Skeletal muscle satellite cell (primary cell): ENCODE data around the gene LY6G6D.
"Not testable (repeated sequence)": the region's sequence is repeated elsewhere in the genome, so short reads cannot be mapped to it uniquely, and the experiment has no call there.

Experiments
- H3K27me3 ChIP-seq: 2 replicates; pipeline ENCODE4 v1.7.0; 2013; ENCODE audit warnings: low read length; ENCODE audit not compliant: control insufficient read depth, insufficient read depth
- H3K36me3 ChIP-seq: 2 replicates; pipeline ENCODE4 v1.7.0; 2013; ENCODE audit warnings: mild to moderate bottlenecking, control low read depth, low read length; ENCODE audit not compliant: insufficient read depth
- H3K4me1 ChIP-seq: 2 replicates; pipeline ENCODE4 v1.7.0; 2013; ENCODE audit warnings: low read length; ENCODE audit not compliant: control insufficient read depth, insufficient read depth
- H3K4me2 ChIP-seq: 2 replicates; pipeline ENCODE4 v1.7.0; 2013; ENCODE audit warnings: mild to moderate bottlenecking, low read length
- H3K4me3 ChIP-seq: 2 replicates; pipeline ENCODE4 v1.7.0; 2013; ENCODE audit warnings: low read length
- H3K9ac ChIP-seq: 2 replicates; pipeline ENCODE4 v1.7.0; 2013; ENCODE audit warnings: mild to moderate bottlenecking, low read depth, low read length, moderate library complexity
- H3K9me3 ChIP-seq: replicated peaks from 2 replicates; pipeline ENCODE4 v1.7.0; 2013; ENCODE audit warnings: mild to moderate bottlenecking, control low read depth, low read length

LY6G6D gene

DNA sequence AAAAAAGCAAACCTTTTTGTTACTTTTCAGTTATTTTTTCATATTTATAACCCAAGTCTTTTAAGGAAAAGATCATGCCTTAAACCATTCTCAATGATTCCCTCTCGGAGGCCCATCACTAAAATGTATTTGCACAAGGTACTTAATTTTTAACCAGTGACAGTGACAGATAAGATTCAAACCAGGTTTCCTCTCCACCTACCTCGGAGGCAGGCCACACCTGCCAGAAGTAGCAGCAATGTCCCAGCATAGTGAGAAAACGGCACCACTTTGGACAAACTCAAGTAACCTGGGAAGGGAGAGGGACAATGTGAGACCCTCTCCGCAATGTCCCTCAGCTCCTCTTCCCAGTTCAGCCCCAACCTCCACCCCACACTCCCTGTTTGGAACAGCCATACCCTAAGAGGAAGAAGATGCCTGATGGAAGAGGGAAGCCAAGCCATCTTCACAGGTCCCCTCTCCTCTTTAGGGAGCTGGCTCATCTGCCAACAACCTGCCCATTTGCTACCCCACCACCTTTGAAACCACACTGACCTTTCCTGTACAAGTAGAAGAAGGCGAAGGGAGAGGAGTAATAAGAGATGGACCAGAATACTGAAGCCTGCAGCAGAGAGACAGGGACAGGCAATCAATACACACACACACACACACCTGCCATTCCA is 14.3 kb upstream of the LY6G6D start:
- peak overlapping the region; percentile 80 for H3K4me2 ChIP-seq
- no peaks in the 10 kb centered on the region for H3K9me3 ChIP-seq
- H3K4me1 ChIP-seq = peaks cover 24% of the 10 kb centered on the region
- H3K9ac ChIP-seq = peak overlapping the region; percentile 13
- H3K36me3 ChIP-seq = peaks cover 10% of the 10 kb centered on the region
- H3K27me3 ChIP-seq = no peaks in the 10 kb centered on the region
- no peak overlapping the region for H3K4me3 ChIP-seq

DNA sequence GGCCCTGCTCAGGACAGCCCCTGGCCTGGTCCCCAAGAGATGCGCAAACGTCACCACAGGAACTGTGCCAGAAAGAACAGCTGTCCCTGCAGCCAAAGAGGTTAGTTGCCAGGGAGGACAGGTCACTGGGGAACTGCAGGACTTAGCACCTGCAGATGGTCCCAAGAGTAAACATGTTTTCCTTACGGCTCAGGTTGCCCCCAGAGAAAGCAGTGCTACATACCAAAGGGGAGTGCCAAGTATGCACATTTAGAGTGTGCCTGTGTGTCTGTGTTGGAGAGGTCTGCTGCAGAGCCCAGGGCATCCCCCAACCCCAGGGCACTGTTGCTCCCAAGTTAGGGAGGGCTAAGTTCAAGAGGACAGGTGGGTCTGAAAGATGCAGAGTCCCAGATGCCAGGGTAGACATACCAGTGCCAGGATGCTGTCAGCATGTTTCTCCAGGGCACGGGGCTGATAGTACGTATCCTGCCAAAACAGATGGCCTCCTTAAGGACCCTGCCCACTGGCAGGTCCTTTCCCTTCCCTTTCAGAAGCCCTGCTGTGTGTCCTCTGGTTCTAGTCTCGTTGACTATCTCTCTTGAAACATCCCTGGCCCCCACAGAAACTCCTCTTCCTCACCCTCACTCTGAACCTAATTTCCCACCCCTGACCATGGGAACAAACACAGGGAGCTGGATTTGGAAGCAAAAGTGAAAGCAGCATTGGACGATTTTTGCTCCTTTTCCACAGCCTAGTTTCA is 13.3 kb upstream of the LY6G6D start:
- H3K27me3 ChIP-seq = no peaks in the 10 kb centered on the region
- peak overlapping the region; percentile 95 for H3K9ac ChIP-seq
- H3K4me3 ChIP-seq = peak overlapping the region; percentile 91
- H3K4me1 ChIP-seq = peaks cover 24% of the 10 kb centered on the region
- no peaks in the 10 kb centered on the region for H3K9me3 ChIP-seq
- peak overlapping the region; percentile 80 for H3K4me2 ChIP-seq
- H3K36me3 ChIP-seq = peaks cover 6% of the 10 kb centered on the region

DNA sequence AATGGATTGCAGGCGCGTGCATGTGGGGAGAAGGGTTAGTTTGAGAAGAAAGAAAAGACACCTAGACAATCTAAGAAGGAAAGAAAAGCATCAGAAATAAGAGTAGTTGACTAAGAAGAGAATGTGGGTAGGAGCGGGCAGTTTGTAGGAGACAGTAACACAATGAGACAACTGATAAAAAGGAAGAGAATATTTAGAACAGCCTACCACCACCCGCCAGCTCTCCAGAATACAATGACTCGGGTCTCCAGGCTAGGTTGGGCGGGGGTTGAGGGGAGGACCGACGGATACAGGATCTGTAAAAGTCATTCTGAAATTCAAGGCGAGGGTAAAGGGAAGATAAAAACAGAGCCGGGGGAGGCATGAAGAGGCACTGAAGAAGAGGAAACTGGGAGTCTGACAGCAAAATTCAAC is 12.7 kb upstream of the LY6G6D start:
- H3K4me3 ChIP-seq = peak overlapping the region; percentile 91
- peaks cover 4% of the 10 kb centered on the region for H3K36me3 ChIP-seq
- H3K9ac ChIP-seq = peak overlapping the region; percentile 95
- no peaks in the 10 kb centered on the region for H3K9me3 ChIP-seq
- H3K4me2 ChIP-seq = peak overlapping the region; percentile 80
- no peaks in the 10 kb centered on the region for H3K27me3 ChIP-seq
- peaks cover 24% of the 10 kb centered on the region for H3K4me1 ChIP-seq

DNA sequence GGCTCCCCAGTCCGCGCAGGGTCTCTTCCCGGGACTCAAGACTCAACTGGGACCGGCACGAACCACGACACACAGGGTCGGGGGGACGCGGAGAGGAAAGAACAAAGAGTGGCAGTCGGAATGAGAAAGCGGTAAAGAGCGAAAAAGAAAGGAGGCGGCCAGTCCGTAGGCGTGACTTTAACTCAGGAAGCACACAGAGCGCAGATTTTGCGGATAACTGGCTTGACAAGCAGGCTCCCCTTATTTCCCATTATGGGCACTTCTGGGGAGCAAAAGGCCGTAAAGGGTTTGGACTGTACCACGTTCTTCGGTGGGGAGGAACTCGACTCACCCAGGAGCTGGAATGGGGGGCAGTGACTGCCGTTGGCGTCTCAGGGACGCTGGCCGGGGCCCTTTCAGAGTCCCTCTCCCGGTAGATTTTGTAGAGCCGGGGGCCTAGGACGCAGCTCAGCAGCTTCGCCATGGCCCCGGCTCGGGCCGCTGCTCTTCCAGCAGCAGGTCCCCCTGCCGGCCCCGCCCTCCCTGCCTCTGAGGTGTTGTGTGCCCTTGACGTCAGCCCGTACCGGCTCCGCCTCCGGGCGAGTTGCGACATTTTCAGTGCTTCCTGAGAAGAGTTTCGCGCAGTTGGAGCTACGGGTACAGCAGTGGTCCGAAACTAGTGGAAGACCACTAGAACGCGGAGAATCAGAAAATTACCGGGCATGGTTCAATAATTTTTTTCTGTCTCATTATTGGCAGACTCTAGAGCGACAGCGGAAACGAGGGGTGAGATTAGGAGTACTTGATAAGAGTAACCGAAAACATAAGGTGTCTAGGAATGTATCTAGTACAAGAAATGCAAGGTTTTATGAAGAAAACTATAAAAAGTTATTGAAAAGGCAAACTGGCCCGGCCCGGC is 12.1 kb upstream of the LY6G6D start, which contains the start of gene ABHD16A:
Gene ABHD16A (minus strand): TSS at position 506 of the 898 bp plus-strand sequence. CDS start 43 bp downstream, at position 463.
- peaks cover 21% of the 10 kb centered on the region for H3K4me1 ChIP-seq
- H3K36me3 ChIP-seq = peaks cover 4% of the 10 kb centered on the region
- no peaks in the 10 kb centered on the region for H3K9me3 ChIP-seq
- H3K4me2 ChIP-seq = peak within 1 kb of the TSS; percentile 80
- H3K9ac ChIP-seq = peak within 1 kb of the TSS; percentile 95
- H3K27me3 ChIP-seq = no peaks in the 10 kb centered on the region
- peak within 1 kb of the TSS; percentile 91 for H3K4me3 ChIP-seq

DNA sequence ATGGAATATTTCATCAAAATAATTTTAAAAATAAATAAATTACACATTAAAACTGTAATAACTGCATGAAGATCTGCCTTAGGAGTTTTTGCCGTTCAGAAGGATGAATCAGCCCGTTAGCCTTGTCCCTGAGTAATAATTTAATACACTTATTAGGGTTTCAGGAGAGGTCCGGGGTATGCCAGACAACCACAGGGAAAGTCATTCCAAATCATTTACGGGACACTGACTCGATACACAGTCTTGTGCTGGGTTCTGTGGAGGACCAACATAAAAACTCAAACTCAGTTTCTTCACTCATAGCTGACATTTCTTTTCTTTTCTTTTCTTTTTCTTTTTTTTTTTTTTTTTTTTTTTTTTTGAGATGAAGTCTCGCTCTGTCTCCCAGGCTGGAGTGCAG is 9.2 kb upstream of the LY6G6D start:
- Histone ChIP-seq H3K9ac (no peak overlapping the region), H3K4me1 (peaks cover 21% of the 10 kb centered on the region), H3K4me2 (no peak overlapping the region), H3K4me3 (no peak overlapping the region), H3K9me3 (no peaks in the 10 kb centered on the region), H3K27me3 (no peaks in the 10 kb centered on the region), H3K36me3 (no peaks in the 10 kb centered on the region)

DNA sequence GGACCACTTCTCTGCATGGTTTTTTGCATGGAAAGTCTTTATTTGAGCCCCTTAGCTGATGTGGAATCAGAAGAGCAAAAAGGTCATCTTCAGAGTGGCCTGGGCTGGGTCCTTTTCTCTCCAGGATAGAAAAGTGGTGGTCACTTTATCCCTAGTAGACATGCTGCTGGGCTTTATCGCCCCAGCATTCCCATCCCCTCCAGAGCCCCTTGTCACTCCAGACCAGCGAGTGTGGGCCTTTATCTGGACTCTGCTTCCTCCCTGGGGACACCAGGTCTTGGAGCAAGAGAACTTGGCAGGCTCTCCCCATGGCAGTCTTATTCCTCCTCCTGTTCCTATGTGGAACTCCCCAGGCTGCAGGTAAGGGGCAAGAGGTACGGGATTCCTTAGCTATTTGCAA is 8.5 kb upstream of the LY6G6D start, which contains the start of gene LY6G6F:
Gene LY6G6F (plus strand): TSS at position 268 of the 400 bp plus-strand sequence. CDS start 41 bp downstream, at position 309.
- Histone ChIP-seq H3K27me3 (no peaks in the 10 kb centered on the region), H3K4me3 (no peak within 1 kb of the TSS), H3K4me1 (peaks cover 15% of the 10 kb centered on the region), H3K4me2 (no peak within 1 kb of the TSS), H3K9ac (no peak within 1 kb of the TSS), H3K36me3 (no peaks in the 10 kb centered on the region), H3K9me3 (no peaks in the 10 kb centered on the region)

DNA sequence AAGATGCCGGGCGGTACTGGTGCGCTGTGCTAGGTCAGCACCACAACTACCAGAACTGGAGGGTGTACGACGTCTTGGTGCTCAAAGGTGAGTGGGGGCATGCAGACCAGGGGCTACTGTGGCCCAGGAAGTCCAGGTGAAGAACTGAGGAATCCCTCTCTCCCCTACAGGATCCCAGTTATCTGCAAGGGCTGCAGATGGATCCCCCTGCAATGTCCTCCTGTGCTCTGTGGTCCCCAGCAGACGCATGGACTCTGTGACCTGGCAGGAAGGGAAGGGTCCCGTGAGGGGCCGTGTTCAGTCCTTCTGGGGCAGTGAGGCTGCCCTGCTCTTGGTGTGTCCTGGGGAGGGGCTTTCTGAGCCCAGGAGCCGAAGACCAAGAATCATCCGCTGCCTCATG is 7.4 kb upstream of the LY6G6D start:
- no peaks in the 10 kb centered on the region for H3K36me3 ChIP-seq
- peaks cover 8% of the 10 kb centered on the region for H3K4me1 ChIP-seq
- no peak overlapping the region for H3K9ac ChIP-seq
- H3K9me3 ChIP-seq = no peaks in the 10 kb centered on the region
- no peaks in the 10 kb centered on the region for H3K27me3 ChIP-seq
- H3K4me2 ChIP-seq = no peak overlapping the region
- no peak overlapping the region for H3K4me3 ChIP-seq

DNA sequence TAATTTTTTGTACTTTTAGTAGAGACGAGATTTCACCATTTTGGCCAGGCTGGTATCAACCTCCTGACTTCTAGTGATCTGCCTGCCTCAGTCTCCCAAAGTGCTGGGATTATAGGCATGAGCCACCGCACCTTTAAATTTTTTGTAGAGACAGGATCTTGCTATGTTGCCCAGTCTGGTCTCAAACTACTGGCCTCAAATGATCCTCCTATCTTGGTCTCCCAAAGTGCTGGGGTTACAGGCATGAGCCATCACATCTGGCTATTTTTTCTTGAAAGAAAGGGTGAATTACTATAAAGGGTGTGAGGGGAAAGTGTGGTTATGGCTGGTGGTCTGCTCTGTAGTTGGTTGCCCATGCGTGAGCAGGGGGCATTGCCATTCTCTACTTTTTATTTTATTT is 6.9 kb upstream of the LY6G6D start:
- H3K4me1 ChIP-seq = peaks cover 8% of the 10 kb centered on the region
- no peaks in the 10 kb centered on the region for H3K36me3 ChIP-seq
- no peak overlapping the region for H3K9ac ChIP-seq
- H3K4me2 ChIP-seq = no peak overlapping the region
- H3K27me3 ChIP-seq = peaks cover 2% of the 10 kb centered on the region
- no peaks in the 10 kb centered on the region for H3K9me3 ChIP-seq
- H3K4me3 ChIP-seq = no peak overlapping the region

DNA sequence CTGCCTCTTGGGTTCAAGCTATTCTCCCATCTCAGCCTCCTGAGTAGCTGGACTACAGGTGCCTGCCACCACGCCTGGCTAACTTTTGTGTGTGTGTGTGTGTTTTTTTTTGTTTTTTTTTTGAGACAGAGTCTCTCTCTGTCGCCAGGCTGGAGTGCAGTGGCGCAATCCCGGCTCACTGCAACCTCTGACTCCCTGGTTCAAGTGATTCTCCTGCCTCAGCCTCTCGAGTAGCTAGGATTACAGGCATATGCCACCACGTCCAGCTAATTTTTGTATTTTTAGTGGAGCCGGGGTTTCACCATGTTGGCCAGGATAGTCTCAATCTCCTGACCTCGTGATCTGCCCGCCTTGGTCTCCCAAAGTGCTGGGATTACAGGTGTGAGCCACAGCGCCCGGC is 6.0 kb upstream of the LY6G6D start:
- H3K9me3 ChIP-seq, H3K36me3 ChIP-seq: not testable (repeated sequence)

DNA sequence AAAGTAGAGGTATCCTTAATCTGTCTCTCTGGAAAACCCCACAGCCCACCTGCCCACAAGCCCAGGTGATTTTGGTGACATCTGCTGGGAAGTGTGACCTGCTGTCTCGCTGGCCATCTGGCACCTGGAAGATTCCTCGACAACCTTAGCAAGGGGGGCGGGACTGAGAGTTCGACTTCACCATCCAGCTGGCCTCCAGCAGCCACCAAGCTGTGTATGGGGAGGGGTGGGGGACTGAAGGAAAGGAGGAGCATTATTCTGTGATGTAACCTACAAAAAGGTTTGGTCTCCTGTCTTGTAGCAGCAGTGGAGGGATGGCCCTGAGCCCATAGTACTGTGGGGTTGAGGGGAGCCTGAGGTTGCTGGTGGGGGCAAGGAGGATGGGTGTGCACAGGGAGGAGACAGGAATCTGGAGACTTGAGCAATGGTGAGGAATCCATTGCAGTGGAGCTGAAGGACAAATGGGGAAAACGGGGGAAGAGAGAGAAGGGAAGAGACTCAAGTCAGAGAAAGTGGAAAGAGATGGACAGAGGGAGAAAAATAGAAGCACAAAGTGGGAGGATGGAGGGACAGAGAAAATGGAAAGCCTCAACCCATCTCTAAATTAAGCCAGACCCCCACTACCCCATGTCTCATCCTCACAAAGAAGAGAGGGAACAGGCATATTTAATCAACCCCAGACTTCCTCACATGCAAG is 4.5 kb upstream of the LY6G6D start:
- Histone ChIP-seq H3K4me1 (no peaks in the 10 kb centered on the region), H3K4me3 (no peak overlapping the region)

More for the DNA sequence above, 6.0 kb upstream of the LY6G6D start:
- not testable (repeated sequence) for H3K27me3 ChIP-seq, H3K4me2 ChIP-seq, H3K4me3 ChIP-seq, H3K4me1 ChIP-seq, H3K9ac ChIP-seq

DNA sequence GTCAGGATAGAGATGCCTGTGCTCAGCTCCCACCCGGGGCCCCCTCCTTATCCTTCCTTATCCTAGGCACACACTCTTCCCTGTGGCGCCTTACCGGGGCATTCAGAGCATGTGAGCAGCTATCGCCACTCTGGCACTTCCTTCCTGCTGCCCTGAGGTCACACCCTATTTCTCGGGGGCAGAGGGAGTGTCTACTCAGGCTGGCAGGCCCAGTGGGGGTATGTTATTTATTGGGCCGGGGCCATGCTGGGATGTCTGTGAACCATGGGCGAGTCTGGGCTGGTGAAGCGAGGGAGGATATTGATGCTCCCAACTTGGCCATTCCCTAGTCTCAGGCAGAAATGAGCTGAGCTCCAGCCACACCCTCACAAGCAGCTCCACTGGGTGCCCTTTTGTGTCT is 3.9 kb upstream of the LY6G6D start:
- no peak overlapping the region for H3K9ac ChIP-seq
- H3K36me3 ChIP-seq = no peaks in the 10 kb centered on the region
- H3K9me3 ChIP-seq = no peaks in the 10 kb centered on the region
- no peaks in the 10 kb centered on the region for H3K4me1 ChIP-seq
- H3K27me3 ChIP-seq = peaks cover 4% of the 10 kb centered on the region
- H3K4me3 ChIP-seq = no peak overlapping the region
- no peak overlapping the region for H3K4me2 ChIP-seq

More for the DNA sequence above, 4.5 kb upstream of the LY6G6D start:
- no peak overlapping the region for H3K9ac ChIP-seq
- H3K27me3 ChIP-seq = peaks cover 4% of the 10 kb centered on the region
- H3K36me3 ChIP-seq = no peaks in the 10 kb centered on the region
- no peak overlapping the region for H3K4me2 ChIP-seq
- no peaks in the 10 kb centered on the region for H3K9me3 ChIP-seq
